Measurements from ENCODE around the gene MAGI1. TPM values are rescaled to one million over a fixed set of nuclear protein-coding genes. Genes with fewer than 3 reads are reported as not detected.

MAGI1 gene
- total RNA-seq, 1 donor from 2014 or later: 33.1 TPM

DNA sequence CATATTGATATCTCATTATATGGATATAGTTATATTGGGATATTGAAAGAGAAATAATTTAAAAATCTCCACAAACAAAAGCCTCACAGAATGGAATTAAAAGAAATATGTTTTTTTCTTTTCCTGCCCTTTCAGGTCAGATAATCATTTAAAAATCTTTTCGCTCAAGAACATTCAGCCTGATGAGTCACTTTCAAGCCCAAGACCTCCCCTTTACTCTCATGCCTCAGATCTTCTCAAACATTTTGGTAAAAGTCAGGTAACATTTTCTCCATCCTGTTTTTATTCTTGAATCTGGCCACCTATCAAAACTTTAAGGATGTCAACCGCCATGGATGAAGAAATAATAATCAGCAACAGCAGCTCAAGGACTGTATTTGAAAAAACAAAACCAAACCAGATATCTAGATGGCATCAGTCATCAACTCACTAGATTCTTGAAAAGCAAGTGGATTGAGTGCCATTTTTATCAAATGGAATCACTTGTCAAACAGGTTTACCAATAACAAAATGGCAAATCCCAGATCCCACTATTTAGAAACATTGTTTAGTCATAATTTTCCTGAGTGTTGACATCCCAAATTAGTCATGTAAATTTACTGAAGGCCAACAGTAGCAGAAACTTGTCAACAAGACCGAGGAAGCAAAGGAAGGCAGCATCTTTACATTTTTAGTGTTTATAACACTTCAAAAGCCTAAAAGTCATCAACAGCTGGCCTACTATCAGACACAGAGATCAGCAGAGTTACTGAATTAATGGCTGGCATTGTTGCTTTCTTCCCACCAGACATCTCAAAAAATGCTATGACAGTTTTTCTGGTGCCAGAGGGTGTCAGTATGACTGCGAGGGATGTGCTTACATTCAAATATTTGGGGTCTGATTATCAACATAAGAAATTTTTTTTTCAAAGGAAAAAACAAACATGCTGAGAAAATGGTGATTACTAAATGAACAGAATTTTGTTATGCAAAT is 444.7 kb downstream of the MAGI1 start:
- ATAC-seq (no peak), DNase-seq (ENCODE audit: missing footprints) (no peak)
- intact Hi-C loops (cut with DNase I): loop anchor here (10.0 kb wide), 1 partner anchor 141 kb away; no protein-coding TSS in a partner anchor

- ATAC-seq: no peak
- no peak for DNase-seq (ENCODE audit: missing footprints)
- intact Hi-C loops (cut with DNase I): loop anchor here (10.0 kb wide), 1 partner anchor 143 kb away; no protein-coding TSS in a partner anchor
Measured at GRCh38 chr3:65591313-65591712, 447.4 kb downstream of the MAGI1 start.

GRCh38 chr3:65588884-65589283 is 449.8 kb downstream of the MAGI1 start:
- ATAC-seq (no peak), DNase-seq (ENCODE audit: missing footprints) (no peak)
- intact Hi-C loops (cut with DNase I): no loop called here

- intact Hi-C loops (cut with DNase I): no loop called here
- DNase-seq (ENCODE audit: missing footprints) (no peak), ATAC-seq (no peak)
Measured at GRCh38 chr3:65587650-65588439, 450.9 kb downstream of the MAGI1 start.

DNA sequence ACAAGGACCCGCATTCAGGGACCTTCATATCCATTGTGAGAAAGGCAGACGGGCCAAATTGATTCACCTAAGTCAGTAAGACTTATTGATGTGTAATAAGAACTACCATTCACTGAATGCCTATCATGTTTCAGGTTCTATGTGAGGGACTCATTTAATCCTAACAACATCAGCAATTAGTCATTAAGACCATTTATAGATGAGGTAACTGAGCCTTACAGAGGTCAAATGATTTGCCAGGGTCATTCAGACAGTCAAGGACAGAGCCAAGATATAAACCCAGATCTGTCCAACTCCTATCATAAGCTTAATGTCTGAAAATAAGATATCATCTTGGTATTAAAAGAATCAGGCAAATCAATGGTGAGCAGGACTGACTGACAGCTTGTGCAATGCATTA is 453.8 kb downstream of the MAGI1 start:
- no peak for ATAC-seq
- intact Hi-C loops (cut with DNase I): no loop called here

GRCh38 chr3:65584002-65584401 is 454.7 kb downstream of the MAGI1 start:
- DNase-seq (ENCODE audit: missing footprints) (no peak), ATAC-seq (no peak)
- intact Hi-C loops (cut with DNase I): no loop called here

More for the DNA sequence above, 453.8 kb downstream of the MAGI1 start:
- DNase-seq (ENCODE audit: missing footprints): no peak

- no peak for DNase-seq (ENCODE audit: missing footprints)
- intact Hi-C loops (cut with DNase I): no loop called here
- no peak for ATAC-seq
Measured at GRCh38 chr3:65583188-65583587, 455.5 kb downstream of the MAGI1 start.

DNA sequence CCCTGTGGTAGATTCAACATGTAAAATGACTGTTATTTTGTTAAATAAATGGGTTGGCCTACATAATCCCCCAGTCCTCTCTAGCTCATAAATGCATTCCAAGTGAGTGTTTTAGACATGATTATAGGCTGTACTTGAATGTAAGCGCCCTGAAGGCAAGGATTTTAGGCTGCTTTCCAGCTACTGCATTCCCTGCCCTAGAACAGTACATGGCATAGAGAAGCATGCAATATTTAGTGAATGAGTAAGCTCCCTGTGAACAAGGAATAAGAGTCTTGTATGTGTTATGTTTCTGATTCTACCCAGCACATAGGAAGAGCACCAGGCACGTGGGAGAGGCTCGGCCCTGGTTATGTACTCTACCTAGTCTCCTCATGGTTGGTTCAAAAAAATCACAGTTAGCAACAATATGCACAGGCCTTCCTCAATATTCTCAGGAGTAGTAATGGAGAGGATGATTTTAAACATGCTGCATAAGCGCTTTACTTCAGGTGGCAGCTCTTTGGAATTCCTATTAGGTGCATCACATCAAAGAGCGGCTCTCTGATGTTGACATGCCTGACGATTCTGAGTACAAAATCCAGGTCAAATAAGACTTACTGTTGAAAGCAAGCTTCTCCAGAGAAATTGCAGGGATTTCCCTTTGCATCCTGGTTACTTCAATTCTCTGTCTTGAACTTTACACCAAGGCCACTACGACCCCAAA is 456.6 kb downstream of the MAGI1 start:
- ATAC-seq: no peak
- intact Hi-C loops (cut with DNase I): no loop called here
- no peak for DNase-seq (ENCODE audit: missing footprints)

- ATAC-seq (no peak), DNase-seq (ENCODE audit: missing footprints) (no peak)
- intact Hi-C loops (cut with DNase I): no loop called here
Measured at GRCh38 chr3:65581313-65581712, 457.4 kb downstream of the MAGI1 start.

DNA sequence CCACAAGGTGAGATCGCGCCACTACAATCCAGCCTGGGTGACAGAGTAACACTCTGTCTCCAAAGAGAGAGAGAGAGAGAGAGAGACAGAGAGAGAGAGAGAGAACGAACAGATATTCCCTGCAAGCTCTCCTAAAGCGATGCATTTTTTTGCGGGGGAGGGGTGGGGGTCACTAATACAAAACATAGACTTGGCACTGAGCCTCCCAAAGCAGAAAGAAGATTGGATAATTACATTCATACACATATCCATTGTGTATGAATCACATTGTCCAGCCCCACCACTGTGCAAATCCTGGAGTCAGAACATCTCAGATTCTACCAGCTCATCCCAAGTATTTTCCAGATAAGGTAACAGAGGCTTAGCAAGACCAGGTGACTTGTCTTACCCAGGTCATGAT is 459.9 kb downstream of the MAGI1 start:
- intact Hi-C loops (cut with DNase I): no loop called here
- no peak for DNase-seq (ENCODE audit: missing footprints)
- no peak for ATAC-seq

DNA sequence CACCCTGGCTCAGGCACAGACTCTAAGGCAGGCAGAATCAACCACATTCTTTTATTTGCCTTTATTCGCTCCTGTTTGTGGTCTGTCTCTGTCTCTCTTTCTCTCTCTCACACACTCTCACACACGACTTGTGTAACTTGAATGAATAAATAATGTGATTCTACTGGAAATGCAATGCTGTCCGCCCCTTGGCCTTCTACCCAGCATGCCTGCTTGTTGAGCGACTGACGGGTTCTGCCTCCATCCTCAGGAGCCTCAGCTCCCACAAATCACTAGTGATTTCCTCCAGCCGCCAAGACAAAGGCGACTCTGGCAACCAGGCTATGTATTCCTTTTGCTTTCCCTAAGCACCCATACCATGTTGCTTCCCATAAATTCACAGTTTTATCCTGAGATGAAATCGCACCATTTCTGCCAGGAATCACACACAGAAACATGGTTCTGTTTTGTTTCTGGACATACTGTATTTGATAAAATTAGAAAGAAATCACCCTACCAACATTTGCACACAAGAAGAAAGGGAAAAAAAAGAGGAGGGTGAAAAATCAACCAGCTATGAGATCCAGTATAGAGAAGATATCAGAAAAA is 460.8 kb downstream of the MAGI1 start:
- DNase-seq (ENCODE audit: missing footprints) (no peak), ATAC-seq (no peak)
- intact Hi-C loops (cut with DNase I): no loop called here

- DNase-seq (ENCODE audit: missing footprints) (no peak), ATAC-seq (peak; percentile 53)
- intact Hi-C loops (cut with DNase I): no loop called here
Measured at GRCh38 chr3:65576966-65577365, 461.8 kb downstream of the MAGI1 start.

DNA sequence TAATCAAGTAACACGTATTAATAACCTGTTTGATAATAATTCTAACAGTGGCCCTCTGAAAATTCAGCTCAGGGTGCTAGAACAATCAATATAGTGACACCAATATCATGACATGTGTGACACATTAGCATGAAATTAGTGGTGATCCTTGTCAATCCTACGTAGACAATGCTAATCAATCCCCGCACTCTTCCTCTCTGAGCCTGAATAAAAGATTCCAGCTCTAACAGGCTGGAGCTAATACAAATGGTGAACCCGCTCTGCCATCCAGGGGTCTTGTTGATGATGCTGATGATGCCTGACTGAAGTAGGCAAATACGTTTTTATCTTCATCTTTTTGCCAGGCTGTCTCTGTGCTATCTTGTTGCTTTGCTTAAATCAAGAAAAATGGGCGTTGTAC is 462.5 kb downstream of the MAGI1 start:
- DNase-seq (ENCODE audit: missing footprints) (no peak), ATAC-seq (no peak)
- intact Hi-C loops (cut with DNase I): no loop called here

- intact Hi-C loops (cut with DNase I): no loop called here
- DNase-seq (ENCODE audit: missing footprints): no peak
- ATAC-seq: no peak
Measured at GRCh38 chr3:65575376-65575840, 463.3 kb downstream of the MAGI1 start.

GRCh38 chr3:65573548-65574116 is 465.1 kb downstream of the MAGI1 start:
- DNase-seq (ENCODE audit: missing footprints): no peak
- ATAC-seq: no peak
- intact Hi-C loops (cut with DNase I): no loop called here

DNA sequence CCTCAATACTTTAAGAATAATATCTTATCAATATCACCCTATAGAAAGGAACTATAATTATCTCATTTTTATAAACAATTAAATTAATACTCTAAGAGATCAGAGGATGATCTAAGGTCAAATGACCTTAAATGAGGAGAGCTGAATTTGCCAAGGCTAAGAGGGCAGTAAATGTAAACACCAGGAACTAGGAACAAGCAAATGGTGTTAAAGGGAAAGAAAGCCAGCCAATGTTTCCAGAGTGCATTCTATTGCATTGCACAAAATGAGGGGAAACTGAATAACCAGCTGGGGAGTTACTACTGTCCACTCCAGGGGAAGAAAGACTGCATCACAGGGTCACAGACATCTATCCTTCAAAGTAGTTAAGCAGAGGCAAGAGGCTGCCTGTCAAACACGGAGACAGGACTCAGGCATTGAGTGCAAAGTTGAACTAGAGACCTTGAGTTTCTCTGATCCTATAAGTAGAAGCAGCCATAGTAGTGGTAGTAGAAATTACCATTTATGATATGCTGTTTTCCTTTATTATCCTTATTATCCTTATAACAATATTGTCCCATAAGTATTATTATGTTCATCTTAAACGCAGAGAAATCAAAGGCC is 466.4 kb downstream of the MAGI1 start:
- intact Hi-C loops (cut with DNase I): no loop called here
- no peak for ATAC-seq
- no peak for DNase-seq (ENCODE audit: missing footprints)

- DNase-seq (ENCODE audit: missing footprints): no peak
- ATAC-seq: no peak
- intact Hi-C loops (cut with DNase I): no loop called here
Measured at GRCh38 chr3:65569845-65570405, 468.8 kb downstream of the MAGI1 start.

DNA sequence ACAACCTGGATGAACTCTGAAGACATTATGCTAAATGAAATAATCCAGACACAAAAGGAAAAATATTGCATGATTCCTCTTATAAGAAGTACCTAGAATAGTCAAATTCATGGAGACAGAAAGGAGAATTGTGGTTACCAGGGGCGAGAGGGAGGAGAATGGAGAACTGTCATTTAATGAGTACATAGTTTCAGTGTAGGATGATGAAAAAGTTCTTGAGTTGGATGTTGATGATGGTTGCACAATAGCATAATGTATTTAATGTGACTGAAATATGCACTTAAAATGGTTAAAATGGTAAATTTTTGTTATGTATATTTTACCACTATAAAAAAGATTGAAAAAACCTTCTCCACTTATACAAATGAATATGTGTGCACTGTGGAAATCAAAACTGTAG is 469.6 kb downstream of the MAGI1 start:
- DNase-seq (ENCODE audit: missing footprints) (no peak), ATAC-seq (no peak)
- intact Hi-C loops (cut with DNase I): no loop called here

Data from Right ventricle myocardium inferior (tissue), 1 donor.